Psoas muscle (tissue), 8 donors: Measurements from ENCODE around the gene MAP4K3. TPM values are rescaled to one million over a fixed set of nuclear protein-coding genes. Genes with fewer than 3 reads are reported as not detected.

Experiments
- ATAC-seq, 4 donors: fragments of 200-7000 bp; cut with Tn5 transposase; one replicate each; pipeline ENCODE4 v1.9.1; 2020; ENCODE audit warnings: moderate library complexity in 3 of 4, mild to moderate bottlenecking in 2 of 4
- DNase-seq, 2 donors: peaks; one replicate each; pipeline ENCODE4 v3.0.0-alpha.2; 2020
- H3K27ac ChIP-seq: fragments of 200-600 bp; one replicate; pipeline ENCODE4 v1.8.0; 2022
- H3K27me3 ChIP-seq, 3 donors: fragments of 200-600 bp in 1 of 3; one replicate each; pipeline versions ENCODE4 v1.6.1 to v1.8.0; 2013 to 2022; ENCODE audit warnings: low read length in 2 of 3, mild to moderate bottlenecking in 2 of 3, moderate library complexity in 1 of 3; ENCODE audit not compliant: insufficient read depth in 3 of 3
- H3K36me3 ChIP-seq, 2 donors: fragments of 200-600 bp in 1 of 2; one replicate each; pipeline versions ENCODE4 v1.6.1 to v1.8.0; 2013 to 2022; ENCODE audit warnings: low read depth in 1 of 2, mild to moderate bottlenecking in 1 of 2, moderate library complexity in 1 of 2; ENCODE audit not compliant: insufficient read depth in 1 of 2
- H3K4me1 ChIP-seq: fragments of 200-600 bp; one replicate; pipeline ENCODE4 v1.8.0; 2022
- H3K4me3 ChIP-seq: fragments of 200-600 bp; one replicate; pipeline ENCODE4 v1.8.0; 2022; ENCODE audit warnings: mild to moderate bottlenecking
- H3K9me3 ChIP-seq: fragments of 200-600 bp; one replicate; pipeline ENCODE4 v1.8.0; 2022
- CTCF ChIP-seq: fragments of 200-600 bp; IDR thresholded peaks from one replicate; pipeline ENCODE4 v1.8.0; 2022; ENCODE audit warnings: antibody characterized with exemption
- WGBS, 3 donors: extraction: QIAGEN DNeasy Blood & Tissue Kit; methylation state at CpG; one replicate each; pipeline versions ENCODE4 v1.1.6 to v1.1.7; 2013; 5-methylcytosine and 5-hydroxymethylcytosine counted together
- intact Hi-C, 2 donors: fragments of 100-400 bp; cut with DNase I; formaldehyde crosslinking; loops; one replicate each; pipeline versions ENCODE4 v1.11.0 to v1.14.2; 2022
- polyA plus RNA-seq, 3 donors: library from polyadenylated mRNA; stranded (reverse); fragments of 200-250 nt; gene quantifications; one replicate each; pipeline ENCODE4 v1.2.3, GENCODE V29; 2013
- total RNA-seq, 4 donors: library from RNA; stranded (reverse); fragmentation: NEBNext Ultra II Directional in 2 of 4; extraction: Animal tissue kit (Norgen Biotek cat#: 25700) in 2 of 4; gene quantifications; one replicate each; pipeline versions ENCODE4 v1.2.1 to v1.2.4, GENCODE V29; 2021 to 2023
- donor health status: healthy with polysubstance abuse.
- donor health status: DM: no; HTN: no; CAD: no; lungs with moderate emphysema.
- donor health status: Bipolar disorder and iron deficiency.
- donor health status: healthy.
- donor health status: DM: yes; HTN: yes; CAD: no.
- donor health status: DM: no; HTN: no; CAD: no.
- donor health status: DM: no; HTN: no; CAD: no.
- donor health status: DM: yes; HTN: yes; CAD: no.

MAP4K3 gene
- total and polyA plus RNA-seq, 7 donors: 8.4 to 47.7 (median 31.0) TPM

DNA sequence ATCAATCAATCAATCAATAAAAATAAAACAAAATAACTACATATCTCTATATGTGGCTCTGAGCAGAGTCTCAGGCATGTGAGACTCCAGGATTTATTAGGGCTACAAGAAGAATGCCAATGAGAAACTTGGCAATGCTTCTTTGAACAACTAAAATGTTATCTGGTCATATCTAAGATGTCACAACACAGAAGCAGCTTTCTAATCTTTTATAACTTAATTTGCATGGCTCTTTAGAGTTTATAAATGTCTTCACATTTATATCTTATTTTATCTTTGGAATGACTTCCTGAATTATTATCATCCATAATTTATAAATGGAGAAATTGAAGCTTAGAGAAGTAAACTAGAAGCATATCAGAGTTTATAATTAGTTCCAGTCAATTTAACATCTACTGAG, 14.9 kb upstream of the MAP4K3 start:
- no peak for TF ChIP-seq CTCF
- no peak overlapping the region for H3K4me3 ChIP-seq
- H3K9me3 ChIP-seq: no peaks in the 10 kb centered on the region
- intact Hi-C loops: no loop called here
- ATAC-seq: no peak
- H3K4me1 ChIP-seq: no peaks in the 10 kb centered on the region
- no peak overlapping the region for H3K27ac ChIP-seq
- DNase-seq: no peak
- peaks cover 0 to 20% of the 10 kb centered on the region in 2 donors for H3K36me3 ChIP-seq
- H3K27me3 ChIP-seq: no peaks in the 10 kb centered on the region

DNA sequence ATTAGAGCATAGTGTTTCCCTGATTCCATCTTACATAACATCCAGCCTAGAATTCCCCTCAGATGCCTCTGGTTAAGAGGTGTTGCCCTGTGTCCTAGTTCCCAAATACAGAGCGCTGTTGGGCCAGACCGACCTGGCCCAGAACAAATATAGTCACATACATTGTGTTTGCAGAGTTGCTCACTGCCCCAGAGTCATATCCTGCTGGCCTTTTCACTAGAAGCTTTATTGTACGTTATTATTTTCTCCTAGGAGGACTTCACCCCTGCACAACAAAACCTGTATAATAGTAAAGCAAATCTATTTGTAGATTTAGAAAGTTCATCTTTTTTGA, 11.1 kb upstream of the MAP4K3 start:
- ATAC-seq: no peak
- intact Hi-C loops: no loop called here
- no peaks in the 10 kb centered on the region for H3K9me3 ChIP-seq

GRCh38 chr2:39447266-39448168, 10.4 kb upstream of the MAP4K3 start:
- DNase-seq: no peak
- H3K27me3 ChIP-seq: no peaks in the 10 kb centered on the region
- 97 to 98% (median 98%) methylated on average over 6 of the region's 6 CpGs for WGBS, 3 donors
- H3K27ac ChIP-seq: no peak overlapping the region
- no peak overlapping the region for H3K4me3 ChIP-seq
- no peak for TF ChIP-seq CTCF
- no peaks in the 10 kb centered on the region for H3K4me1 ChIP-seq
- no peak for ATAC-seq
- intact Hi-C loops: no loop called here
- peaks cover 0 to 18% of the 10 kb centered on the region in 2 donors for H3K36me3 ChIP-seq
- no peaks in the 10 kb centered on the region for H3K9me3 ChIP-seq

More for the DNA sequence above, 11.1 kb upstream of the MAP4K3 start:
- H3K4me3 ChIP-seq: no peak overlapping the region
- H3K27ac ChIP-seq: no peak overlapping the region
- TF ChIP-seq CTCF: no peak
- H3K4me1 ChIP-seq: no peaks in the 10 kb centered on the region
- peaks cover 0 to 18% of the 10 kb centered on the region in 2 donors for H3K36me3 ChIP-seq
- DNase-seq: no peak
- H3K27me3 ChIP-seq: no peaks in the 10 kb centered on the region
- 91 to 98% (median 97%) methylated on average over 3 of the region's 3 CpGs for WGBS, 3 donors

DNA sequence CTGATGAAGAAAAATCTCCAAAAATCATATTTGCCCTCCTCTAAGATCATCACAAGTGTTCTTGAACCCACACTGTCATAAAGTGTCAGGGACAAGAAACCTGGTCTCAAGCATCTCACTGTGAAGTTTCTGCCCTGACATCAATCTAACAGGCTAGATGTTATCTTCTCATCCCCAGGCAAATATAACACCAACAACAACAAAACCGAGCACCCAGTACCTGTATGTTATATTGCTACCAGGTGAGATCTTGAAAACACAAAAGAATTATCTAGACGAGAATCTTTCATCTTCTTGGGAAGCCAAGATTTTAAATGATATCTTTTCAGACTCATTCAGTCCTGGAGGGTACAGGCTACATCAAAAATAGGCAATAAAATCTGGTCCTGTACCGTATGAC, 8.8 kb upstream of the MAP4K3 start:
- 91 to 93% (median 93%) methylated on average over 3 of the region's 3 CpGs for WGBS, 3 donors
- no peak for TF ChIP-seq CTCF
- no peak for DNase-seq
- intact Hi-C loops: no loop called here
- no peaks in the 10 kb centered on the region for H3K27me3 ChIP-seq
- H3K9me3 ChIP-seq: no peaks in the 10 kb centered on the region
- no peak overlapping the region for H3K27ac ChIP-seq
- H3K36me3 ChIP-seq: peaks cover 0 to 18% of the 10 kb centered on the region in 2 donors
- ATAC-seq: no peak
- no peak overlapping the region for H3K4me3 ChIP-seq
- no peaks in the 10 kb centered on the region for H3K4me1 ChIP-seq

DNA sequence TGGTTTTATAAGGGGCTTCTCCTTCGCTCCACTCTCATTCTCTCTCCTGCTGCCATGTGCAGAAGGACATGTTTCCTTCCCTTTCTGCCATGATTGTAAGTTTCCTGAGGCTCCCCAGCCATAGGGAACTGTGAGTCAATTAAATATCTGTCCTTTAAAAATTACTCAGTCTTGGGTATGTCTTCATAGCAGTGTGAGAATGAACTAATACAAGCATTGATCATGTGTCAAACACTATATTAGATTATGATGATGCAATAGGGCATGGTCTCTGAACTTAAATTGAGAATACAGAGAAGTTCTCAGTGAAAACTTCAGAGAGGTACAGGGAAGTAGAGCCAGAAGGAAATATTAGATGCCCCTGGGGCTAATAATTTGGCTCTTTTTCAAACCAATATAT, 5.9 kb upstream of the MAP4K3 start:
- DNase-seq: no peak
- intact Hi-C loops: no loop called here
- WGBS, 3 donors: 96% methylated on average over 1 of the region's 1 CpG

More for the DNA sequence above, 5.9 kb upstream of the MAP4K3 start:
- Histone ChIP-seq H3K36me3 (peaks cover 0 to 18% of the 10 kb centered on the region in 2 donors), H3K4me3 (no peak overlapping the region), H3K27ac (no peak overlapping the region), H3K4me1 (peaks cover 22% of the 10 kb centered on the region), H3K27me3 (no peaks in the 10 kb centered on the region), H3K9me3 (no peaks in the 10 kb centered on the region)
- no peak for TF ChIP-seq CTCF
- no peak for ATAC-seq
